Eye (tissue), 1 donor: ENCODE results near the gene KCNIP1.
"Not testable (repeated sequence)": the region's sequence is repeated elsewhere in the genome, so short reads cannot be mapped to it uniquely, and the experiment has no call there.

Experiments used
- DNase-seq: peaks from one replicate; pipeline ENCODE4 v3.0.0-alpha.2; 2015

Gene KCNIP1

DNA sequence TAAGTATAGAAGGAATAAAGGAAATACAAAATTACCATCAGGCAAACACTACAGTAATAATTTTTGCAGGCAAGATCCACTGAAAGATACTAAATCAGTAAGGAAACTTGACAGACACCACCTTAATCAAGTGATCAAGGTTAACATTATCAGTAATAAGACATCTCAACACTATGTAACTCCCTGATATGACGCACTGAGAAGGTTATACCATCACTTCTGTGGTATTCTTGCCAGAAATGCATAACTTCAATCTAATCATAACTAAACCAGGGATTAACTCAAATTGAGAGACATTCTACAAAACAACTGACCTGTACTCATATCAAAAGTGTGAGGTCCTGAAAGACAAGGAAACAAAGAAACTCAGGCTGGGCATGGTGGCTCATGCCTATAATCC is 227.2 kb downstream of the KCNIP1 start:
- no peak for DNase-seq

DNA sequence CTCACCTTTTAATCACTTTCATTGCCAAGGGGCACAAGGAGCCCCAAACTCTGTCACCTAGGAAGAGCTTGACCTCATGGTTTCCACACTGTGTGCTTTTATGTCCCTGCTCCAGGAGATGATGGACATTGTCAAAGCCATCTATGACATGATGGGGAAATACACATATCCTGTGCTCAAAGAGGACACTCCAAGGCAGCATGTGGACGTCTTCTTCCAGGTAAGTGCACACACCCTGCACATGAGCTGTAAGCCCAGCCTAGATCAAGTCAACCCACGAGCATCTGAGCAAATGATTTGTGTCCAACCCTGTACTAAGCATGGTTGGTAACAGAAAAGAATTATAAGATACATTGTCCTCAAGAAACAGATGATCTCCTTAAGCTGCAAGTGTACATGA is 228.9 kb downstream of the KCNIP1 start:
- no peak for DNase-seq

DNA sequence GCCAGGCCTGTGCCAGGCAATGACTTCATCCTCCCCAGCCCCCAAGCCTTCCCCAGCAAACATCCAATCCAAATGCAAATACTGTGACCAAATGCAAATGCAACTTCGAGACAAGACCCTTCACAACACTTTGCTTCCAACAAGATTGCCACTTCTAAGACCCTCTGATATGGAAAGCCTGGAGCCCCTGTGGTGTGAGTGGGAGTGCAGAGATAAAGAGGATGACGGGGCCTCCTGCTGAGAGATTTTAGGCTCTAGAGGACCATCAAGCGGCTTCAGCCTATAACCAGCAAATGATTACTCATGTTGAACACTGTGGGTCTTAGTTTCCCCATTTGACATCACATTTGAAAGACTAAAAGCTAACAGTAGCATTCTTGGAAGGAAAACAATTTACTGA is 233.1 kb downstream of the KCNIP1 start:
- no peak for DNase-seq

DNA sequence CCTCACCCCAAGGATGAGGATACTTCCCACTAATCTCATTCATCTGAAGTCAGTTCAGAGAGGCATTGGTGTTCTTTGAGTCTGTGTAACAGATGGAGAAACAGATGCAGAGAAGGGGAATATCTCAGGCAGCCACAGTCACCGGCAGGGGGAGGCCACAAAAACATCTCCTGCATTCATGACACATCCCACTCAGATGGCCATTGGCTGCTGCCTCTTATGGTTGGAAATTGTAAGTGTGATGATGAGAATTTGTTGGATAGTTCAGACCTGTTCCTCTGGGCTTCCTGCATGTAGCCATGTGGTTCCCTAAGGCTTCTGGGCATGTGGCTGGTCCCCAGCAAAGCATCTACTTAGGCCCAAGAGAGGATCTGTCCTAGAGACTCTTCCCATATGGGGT is 233.8 kb downstream of the KCNIP1 start:
- DNase-seq, result no peak

DNA sequence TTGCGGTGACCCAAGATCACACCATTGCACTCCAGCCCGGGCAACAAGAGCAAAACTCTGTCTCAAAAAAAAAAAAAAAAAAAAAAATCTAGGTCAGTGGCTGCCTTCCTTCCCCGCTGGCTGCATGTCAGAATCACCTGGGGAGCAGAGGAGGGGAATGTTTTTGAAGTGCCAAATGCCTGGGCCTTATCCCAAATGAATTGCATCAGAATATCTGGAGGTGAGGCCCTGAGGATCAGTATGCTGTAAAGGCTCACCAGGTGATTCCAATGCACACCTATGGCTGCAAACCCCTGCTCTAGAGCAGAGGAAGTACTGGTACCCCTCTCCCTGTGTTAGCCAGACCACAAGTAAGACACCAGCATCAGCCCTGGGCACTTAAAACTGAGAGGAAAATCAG is 235.0 kb downstream of the KCNIP1 start:
- DNase-seq, result no peak

DNA sequence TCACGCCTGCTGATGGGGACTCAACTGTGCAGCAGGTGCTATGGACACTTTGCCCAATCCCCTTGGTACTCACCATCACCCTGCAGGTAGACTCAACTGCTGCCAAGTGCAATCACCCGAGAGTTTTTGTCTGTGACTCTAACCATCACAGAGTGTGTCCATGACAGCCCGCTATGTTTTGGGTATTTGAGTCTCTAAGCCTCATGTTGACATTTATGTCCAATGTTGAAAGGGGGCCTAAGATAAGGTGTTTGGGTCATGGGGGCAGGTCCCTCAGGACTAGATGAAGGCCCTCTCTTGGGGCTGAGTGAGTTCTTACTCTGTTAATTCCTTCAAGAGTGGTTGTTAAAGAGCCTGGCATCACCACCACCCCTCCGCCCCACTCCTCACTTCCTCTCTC is 235.6 kb downstream of the KCNIP1 start:
- DNase-seq, result no peak

DNA sequence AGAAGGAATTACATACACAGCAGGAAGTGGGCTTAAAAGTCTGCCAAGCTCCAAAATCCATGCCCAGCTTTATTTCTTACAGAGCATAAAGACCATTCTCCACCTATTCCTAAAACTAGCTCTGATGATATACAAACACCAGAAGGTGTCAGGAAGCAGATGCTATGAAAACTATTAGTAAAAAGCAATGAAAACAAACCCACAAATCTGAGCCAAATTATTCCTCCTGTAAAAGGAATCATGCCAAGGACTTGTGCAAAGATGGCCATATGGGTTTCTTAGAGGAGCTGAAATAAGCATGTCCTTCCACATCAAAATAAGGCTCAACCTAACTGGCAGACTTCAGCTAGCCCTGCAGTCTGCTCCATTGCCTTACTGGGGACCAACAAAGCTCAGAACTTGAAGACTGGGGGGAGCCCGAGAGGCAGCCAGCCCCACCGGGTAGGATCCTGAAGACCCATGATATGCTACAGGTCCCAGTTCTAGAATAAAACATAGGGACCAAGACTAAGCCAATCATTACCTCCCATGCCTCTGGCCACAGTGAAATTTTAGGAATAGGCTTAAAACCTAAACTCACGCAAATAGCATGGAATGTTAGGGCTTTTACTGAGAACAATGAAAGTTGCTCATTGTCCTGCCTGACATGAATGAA is 236.9 kb downstream of the KCNIP1 start:
- no peak for DNase-seq

DNA sequence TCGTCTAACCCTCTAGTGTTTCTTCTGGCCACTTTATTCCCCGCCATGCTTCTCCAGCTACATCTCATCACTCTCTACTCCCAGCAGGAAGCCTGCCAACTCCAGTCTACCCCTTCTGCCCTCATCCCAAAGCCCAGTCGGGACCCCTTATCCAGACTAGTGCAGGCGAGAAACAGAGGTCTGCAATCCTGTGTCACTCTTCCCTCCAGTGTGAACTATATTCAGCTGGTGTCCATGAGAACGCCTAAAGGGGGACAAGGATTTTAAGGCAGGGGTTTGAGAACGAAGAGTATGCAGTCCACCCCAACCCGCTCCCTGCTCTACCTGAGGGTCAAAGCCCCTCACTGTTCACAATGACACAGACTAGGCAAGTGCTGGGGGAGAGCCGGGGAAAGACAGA is 238.0 kb downstream of the KCNIP1 start:
- no peak for DNase-seq

DNA sequence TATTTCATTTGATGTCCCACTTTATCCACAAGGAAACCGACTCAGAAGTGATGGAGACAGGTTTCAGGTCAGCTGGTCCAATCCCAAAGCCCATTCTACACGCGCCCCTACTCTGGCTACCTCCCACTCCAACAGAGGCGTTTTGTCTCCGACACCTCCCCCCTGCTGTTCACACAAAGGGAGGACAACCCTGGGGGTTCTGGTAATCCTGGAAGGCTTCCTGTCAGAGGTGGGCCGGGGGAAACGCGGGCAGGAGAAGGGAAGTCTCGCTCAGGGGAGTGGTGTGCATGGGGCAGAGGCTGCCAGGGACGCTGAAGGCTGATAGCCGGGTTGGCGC is 240.0 kb downstream of the KCNIP1 start:
- no peak for DNase-seq

DNA sequence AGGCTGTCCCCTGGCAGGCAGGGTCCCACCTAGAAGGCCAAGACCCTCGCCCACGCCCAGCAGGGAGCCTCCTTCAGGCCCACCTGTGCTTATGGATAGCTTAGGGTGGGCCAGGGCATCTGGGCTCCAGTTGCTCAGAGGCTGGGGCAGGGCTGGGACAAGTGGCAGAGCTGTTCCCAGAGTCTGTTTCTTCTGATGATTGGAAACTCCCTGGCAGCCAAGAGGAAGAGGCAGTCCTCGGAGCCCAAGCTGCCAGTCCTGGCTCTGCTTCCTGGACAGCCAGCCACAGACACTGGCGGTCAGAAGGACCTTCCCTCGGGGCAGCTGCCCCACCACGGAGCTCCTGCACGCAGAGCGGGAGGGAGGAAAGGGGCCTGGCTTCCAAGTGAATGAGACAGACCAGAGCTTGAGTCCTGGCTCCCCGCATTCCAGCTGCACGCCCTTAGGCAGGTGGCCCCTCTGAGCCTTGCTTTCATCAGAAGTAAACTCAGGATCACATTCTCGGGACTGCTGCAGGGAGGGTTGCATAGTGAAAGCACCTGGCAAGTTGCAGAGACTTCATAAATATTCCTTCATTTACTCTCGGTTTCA is 241.8 kb downstream of the KCNIP1 start:
- DNase-seq, result peak; percentile 59

DNA sequence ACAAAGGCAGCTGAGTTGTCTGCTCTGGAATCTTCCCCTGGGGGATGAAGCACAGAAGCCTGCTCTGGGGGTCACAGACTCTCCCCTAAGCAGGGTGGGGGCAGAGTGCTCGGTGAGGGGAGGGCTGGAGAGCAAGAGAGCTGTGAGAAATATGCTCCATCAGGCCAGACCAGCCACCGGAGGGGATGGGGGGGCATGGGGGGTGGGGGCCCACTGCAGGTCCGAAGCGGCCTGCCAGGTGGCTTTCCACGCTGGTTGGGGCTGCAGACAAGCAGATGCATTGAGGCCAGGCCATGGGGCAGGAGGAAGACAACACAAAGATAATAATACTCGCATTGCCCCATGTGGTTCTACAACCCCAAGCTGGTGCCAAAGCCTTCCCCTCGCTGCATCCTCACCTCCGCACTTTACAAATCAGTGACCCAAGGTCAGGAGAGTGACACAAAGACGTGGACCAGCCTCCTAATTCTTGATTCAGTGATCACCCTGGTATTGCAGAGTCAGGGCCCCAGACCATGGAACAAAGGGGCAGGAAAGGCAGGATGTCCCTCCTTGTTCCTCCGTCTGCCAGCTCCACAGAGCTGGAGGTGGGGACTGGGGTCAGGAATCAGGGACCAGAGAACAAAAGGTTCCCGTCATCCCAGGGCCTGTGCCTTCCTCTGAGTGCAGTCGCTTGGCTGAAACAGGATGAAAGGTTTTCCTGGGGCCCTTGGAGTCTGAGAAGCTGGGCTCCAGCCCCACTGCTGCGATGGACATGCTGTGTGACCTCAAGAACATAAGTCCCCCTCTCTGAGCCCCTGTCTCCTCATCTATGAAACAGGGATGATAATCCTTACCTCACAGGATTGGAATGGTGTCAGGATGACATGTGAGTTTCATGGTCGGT is 242.5 kb downstream of the KCNIP1 start:
- DNase-seq, result no peak

DNA sequence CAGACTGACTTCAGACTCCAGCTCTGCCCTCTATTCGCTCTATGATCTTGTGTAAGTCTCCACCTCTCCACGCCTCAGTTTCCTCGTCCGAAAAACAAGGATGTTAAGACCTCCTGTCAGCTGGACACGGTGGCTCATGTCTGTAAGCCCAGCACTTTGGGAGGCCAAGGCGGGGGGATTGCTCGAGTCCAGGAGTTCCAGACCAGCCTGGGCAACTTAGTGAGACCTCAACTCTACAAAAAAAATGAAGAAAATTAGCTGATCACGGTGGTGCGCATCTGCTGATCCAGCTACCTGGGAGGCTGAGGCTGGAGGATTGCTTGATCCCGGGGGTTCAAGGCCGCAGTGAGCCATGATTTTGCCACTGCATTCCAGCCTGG is 243.1 kb downstream of the KCNIP1 start:
- DNase-seq, result no peak

DNA sequence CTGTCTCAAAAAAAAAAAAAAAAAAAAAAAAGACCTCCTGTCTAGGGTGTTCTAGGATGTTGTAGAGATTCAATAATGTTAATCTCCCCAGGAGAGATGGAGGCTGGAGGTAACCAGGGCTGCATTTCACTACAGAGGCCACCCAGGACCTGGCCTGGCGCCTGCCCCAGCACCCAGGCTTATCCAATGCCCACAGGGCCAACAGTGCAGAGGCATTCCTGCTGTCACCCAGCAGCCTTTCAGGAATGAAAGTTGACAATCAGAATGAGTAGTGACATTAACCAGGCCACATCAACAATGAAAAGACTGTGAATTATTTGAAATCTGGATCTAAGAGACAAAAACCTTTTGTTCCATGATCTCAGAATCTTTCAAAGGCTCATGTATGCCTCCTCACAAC is 243.5 kb downstream of the KCNIP1 start:
- no peak for DNase-seq

DNA sequence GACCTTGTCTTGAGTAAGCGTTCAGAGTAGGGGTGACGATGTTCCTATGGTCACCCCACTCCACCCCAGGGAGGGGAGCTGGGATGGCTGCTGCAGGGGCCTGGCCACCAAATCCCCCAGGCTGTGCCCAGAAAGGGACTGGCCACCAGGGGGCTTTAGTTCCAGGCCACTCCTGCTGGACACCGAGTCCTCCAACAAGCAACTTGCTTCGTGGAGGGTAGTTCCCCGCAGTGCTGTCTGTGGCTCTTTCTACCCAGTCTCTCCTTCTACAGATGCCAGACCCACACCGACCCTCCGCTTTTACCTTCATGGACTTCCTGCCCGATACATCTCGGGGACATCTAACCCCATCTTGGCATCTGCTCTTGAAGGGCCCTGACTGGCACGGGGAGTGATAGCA is 244.0 kb downstream of the KCNIP1 start:
- DNase-seq, result no peak

DNA sequence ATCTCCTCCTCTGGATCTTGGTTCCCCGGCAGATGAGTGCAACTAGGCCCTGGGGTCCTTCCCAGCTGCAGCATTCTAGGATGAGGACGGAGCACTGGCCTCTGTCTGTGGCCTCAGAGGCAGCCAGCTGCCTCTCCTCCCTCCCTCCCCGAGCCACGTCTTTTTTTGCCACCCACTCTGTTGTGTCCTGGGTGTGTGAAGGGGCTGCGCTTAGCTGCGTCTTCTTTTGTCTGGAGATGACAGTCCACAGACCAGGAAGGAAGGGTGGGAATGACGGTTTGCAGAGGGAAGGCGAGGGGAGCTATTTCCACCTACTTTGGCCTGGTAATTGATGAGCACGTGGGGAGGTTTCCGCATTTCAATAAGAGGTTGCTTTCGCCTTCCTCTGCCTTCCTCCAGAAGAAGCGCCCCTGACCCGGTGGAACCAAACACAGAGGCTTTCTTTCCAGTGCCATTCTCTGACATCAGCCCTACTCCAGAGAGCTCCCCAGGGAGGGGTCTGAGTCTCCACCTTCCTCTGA is 245.2 kb downstream of the KCNIP1 start:
- no peak for DNase-seq

DNA sequence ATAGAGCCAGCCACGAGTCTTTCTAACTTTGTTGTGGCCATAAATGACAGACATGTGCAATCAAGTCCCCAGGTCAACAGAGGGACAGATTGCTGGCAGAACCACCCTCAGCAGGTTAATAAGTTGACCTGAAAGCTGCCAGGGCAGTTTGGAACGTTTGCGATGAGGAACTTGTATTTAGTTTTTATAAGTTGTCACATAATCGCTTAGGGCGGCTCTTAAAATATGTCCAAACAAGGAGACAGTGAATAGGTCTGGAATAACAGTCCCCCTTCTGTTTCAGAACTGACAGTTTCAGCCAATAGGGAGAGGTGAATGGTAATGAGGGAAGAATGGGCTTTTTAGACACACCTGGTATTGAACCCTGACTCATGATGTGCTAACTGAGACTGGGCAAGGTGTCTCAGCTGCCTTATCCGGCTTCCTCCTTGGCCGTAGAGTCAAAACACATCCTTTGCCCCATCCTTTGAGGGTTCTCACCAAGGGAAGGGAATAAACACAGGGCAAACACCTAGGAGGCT is 246.2 kb downstream of the KCNIP1 start:
- no peak for DNase-seq

DNA sequence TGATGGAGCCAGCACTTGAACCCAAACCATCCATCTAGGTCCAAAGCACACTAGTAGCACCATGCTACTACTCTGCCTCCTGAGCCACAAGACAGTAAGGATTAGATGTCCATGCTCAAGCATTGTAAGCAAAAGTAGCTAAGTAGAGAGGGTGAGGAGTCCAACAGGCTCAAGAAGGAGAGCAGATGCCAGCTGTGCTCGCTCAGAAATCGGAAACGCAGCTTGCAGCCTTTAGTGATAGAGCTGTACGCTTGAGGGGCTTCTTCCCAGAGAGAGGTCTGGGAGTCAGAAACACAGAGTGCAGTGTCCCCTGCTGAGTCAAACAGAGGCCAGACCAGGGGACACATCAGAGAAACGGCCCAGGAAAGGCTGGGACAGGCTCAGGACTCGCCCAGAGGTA is 247.0 kb downstream of the KCNIP1 start:
- no peak for DNase-seq

DNA sequence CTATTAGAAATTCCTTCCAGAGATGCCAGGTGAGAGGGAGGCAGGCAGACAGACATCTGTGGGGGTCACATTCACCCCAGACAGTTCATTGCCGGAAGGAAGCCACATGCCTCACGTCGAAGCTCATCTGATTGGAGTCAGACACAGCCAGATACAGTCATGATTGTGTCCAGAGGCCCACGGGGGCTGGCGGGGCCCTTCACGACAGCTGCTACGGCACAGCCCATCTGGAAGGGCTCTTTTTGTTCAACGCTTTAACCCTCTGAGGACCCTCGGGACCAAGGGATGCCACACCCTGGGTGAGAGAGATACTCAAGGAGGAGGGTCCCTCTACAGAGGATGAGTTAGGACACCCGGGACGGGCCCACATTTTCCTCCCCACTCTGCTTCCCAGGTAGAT is 247.8 kb downstream of the KCNIP1 start:
- no peak for DNase-seq

DNA sequence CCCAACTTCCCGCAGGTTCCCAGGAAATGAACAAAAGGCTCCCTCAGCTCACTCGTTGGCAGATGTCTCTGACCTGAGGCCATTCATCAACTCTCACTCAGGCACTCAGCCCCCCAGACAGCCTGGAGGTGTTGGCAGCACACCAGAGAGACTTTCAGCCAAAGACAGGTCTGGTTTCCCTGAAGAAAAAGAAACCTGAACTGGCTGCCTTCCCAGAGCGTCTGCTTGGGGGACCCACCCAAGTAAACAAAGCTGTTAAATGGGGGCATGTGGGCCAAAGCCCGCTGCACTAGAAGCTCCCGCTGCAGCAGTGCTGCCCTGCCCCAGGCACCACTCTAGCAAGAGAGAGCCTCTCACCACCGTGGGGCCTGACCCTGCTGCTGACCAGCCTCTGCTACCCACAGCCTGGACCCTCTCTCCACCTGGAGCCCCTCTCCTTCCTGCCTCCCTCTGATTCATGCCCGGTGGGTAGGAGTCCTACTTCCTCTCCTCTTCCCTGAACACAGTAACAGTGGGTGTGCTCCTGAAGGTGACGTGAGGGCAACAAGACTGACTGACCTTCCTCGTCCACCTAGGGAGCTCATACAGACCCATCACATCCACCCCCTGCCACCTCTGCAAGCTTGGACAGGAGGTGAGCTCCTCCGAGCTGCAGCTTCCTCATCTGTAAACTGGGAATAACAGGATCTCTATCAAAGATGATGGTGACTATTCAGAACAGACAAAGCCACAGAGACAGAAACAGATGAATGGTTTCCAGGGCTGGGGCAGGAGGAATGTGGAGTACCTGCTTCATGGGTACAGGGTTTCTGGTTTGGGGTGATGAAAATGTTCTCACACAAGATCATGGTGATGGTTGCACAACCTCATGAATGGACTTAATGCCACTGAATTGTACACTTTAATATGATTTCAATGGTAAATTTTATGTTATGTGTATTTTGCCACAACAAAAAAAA is 248.7 kb downstream of the KCNIP1 start:
- DNase-seq, result no peak

DNA sequence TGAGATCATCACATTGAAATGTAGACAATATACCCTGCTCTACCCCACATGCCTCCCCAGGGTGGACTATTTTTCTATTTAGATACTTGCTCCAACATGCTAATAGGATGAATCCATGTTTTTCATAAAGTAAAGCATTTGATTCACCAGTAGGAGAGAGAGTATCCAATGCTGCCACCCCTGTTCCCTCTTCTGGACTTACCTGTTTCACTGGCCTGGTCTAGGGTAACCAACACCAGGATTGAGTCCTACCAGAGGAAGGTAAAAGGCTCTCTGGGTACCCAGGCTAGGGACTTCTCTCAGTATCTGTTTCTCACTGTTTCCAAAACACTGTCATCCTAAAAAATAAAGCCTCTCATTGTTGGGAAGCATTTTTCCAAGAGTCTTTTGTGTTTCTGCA is 249.5 kb downstream of the KCNIP1 start:
- no peak for DNase-seq

DNA sequence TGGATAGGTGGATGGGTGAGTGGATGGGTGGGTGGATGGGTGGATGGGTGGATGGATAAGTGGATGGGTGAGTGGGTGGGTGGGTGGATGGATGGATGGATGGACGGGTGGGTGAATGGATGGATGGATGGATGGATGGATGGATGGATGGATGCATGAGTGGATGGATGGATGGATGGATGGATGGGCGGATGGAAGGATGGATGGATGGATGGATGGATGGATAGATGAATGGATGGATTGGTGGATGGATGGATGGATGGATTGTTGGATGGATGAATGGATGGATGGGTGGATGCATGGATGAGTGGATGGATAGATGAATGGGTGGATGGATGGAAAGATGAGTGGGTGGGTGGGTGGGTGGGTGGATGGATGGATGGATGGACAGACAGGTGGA is 250.7 kb downstream of the KCNIP1 start:
- not testable (repeated sequence) for DNase-seq

DNA sequence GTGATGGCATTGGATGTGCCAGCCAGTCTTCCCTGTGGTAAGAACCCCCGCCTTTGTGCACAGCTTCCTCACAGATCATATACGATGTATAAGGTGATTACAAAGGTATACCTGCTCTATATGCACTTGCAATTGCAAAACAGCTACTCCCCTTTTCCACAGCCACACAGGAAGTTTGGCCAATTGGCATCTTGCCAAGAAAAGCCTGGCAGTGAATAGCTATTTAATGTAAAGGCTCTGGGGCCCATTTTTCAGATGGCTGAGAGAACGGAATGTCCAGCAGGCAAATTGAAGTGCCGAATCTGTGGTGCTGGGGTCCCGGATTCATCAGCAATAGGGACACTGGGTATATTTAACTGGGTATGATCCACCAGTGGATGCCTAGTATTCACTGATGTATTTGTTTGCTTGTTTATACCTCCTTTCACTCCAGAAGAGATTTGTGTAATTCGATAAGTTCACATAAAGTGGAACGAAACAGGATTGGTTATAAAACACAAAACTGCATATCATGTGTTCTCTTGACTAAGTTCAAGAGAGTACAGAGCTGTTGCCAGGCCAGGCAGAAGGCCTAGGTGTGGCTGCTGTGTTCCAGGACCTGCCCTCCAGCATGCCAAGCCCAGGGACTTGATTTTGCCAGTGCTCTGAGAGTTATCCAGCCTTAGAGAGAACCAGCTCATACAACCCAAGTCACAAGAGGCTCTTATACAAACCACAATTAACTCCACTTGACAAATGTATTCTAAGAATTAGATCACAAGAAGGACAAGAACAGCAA is 252.0 kb downstream of the KCNIP1 start:
- no peak for DNase-seq
